ENCODE results near the gene RBM24.
A peak's percentile ranks its signal among the peaks of the same experiment; 100 is the strongest.

The RBM24 gene

DNA sequence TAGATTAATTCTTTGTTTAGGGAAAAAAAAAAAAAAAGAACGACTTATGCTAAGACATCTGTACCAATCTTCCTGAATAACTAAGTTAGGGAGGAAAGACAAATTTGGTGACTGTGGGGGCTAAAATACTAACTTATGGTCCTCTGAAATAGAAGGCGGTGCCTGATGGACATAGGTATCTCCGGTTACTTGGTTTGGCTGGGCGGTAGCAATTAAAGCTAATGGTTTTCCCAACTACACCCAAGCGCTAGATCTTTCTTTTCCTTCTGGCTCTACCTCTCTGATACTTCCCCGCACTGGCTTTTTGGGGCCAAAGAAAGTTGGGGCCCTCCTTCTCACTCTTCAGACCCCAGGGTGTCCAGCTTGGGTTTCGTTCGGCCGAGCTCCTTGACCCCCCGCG, 1.0 kb upstream of the RBM24 start:
- no peaks in the 10 kb centered on the region for H3K36me3 ChIP-seq
- no peak for DNase-seq
- H3K27me3 ChIP-seq, result peaks cover 19% of the 10 kb centered on the region
- H3K9me3 ChIP-seq, result no peaks in the 10 kb centered on the region
- H3K4me3 ChIP-seq (ENCODE audit: low read depth, low read length), result no peak overlapping the region
- TF ChIP-seq, protein P1, sequence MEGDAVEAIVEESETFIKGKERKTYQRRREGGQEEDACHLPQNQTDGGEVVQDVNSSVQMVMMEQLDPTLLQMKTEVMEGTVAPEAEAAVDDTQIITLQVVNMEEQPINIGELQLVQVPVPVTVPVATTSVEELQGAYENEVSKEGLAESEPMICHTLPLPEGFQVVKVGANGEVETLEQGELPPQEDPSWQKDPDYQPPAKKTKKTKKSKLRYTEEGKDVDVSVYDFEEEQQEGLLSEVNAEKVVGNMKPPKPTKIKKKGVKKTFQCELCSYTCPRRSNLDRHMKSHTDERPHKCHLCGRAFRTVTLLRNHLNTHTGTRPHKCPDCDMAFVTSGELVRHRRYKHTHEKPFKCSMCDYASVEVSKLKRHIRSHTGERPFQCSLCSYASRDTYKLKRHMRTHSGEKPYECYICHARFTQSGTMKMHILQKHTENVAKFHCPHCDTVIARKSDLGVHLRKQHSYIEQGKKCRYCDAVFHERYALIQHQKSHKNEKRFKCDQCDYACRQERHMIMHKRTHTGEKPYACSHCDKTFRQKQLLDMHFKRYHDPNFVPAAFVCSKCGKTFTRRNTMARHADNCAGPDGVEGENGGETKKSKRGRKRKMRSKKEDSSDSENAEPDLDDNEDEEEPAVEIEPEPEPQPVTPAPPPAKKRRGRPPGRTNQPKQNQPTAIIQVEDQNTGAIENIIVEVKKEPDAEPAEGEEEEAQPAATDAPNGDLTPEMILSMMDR (IDR thresholded peaks at IDR 0.05; ENCODE audit: low read depth, low read length), result no peak
- H3K4me1 ChIP-seq, result no peaks in the 10 kb centered on the region

DNA sequence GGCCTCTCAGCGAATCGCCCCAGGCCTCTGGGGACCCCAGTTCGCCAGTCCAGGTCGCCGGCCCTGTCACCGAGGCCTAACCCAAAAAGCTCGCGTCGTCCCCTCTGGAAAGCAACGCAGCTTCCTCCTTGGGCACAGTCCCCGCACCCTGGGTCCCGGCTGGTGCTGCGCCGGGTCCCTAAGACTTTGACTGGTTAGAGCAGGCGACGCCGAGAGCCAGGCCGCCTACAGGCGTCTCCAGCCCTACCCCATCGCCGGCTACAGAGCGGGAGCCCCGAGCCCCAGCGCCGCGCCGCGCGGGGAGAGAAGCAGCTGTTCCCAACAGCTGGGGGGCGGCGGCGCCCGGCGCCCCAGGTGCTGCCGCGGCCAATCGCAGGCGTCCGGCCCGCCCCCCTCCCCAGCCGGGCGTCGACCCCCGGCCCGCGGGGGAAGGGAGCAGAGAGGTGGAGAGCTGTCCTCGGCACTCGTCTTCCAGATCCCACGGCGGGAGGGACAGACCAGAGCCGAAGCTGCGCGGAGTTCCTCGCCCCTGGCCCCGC, 540 bp upstream of the RBM24 start:
- peak; percentile 9 for DNase-seq
- Histone ChIP-seq H3K27me3 (peaks cover 19% of the 10 kb centered on the region), H3K9me3 (no peaks in the 10 kb centered on the region), H3K36me3 (no peaks in the 10 kb centered on the region), H3K4me1 (no peaks in the 10 kb centered on the region), H3K4me3 (ENCODE audit: low read depth, low read length) (no peak overlapping the region)
- TF ChIP-seq, protein P1 (IDR thresholded peaks at IDR 0.05; ENCODE audit: low read depth, low read length), result no peak

GRCh38 chr6:17281497-17282481, 628 bp downstream of the RBM24 start:
- no peak for DNase-seq
- H3K4me3 ChIP-seq (ENCODE audit: low read depth, low read length), result no peak overlapping the region
- no peaks in the 10 kb centered on the region for H3K9me3 ChIP-seq
- TF ChIP-seq, protein P1 (IDR thresholded peaks at IDR 0.05; ENCODE audit: low read depth, low read length), result no peak
- peaks cover 19% of the 10 kb centered on the region for H3K27me3 ChIP-seq
- no peaks in the 10 kb centered on the region for H3K4me1 ChIP-seq
- H3K36me3 ChIP-seq, result no peaks in the 10 kb centered on the region

GRCh38 chr6:17283074-17283473, 1.9 kb downstream of the RBM24 start:
- no peak overlapping the region for H3K4me3 ChIP-seq (ENCODE audit: low read depth, low read length)
- TF ChIP-seq, protein P1 (IDR thresholded peaks at IDR 0.05; ENCODE audit: low read depth, low read length), result no peak
- H3K27me3 ChIP-seq, result peaks cover 19% of the 10 kb centered on the region

DNA sequence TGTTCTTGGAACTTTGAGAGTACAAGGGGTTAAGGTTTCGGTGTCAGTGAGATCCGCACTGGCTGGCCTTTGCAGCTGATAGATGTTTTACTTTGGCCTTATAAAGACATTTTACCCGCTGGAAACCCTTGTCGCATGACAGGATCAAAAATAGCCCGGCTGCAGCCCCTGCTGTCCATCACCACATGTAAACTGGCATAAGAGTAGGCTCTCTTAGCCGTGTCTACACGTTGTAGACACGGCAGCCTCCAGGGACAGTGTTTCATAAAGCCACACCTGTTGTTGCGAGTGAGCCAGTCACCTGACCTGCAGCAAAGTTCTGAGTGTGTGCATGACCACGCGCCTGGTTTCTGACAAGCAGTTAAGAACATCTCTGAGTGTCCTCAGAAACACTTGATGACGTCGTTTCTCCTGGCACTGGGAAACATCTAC, 8.5 kb downstream of the RBM24 start:
- TF ChIP-seq, protein P1 (IDR thresholded peaks at IDR 0.05; ENCODE audit: low read depth, low read length), result no peak
- no peak overlapping the region for H3K4me3 ChIP-seq (ENCODE audit: low read depth, low read length)
- H3K27me3 ChIP-seq, result no peaks in the 10 kb centered on the region
- H3K4me1 ChIP-seq, result no peaks in the 10 kb centered on the region
- no peaks in the 10 kb centered on the region for H3K36me3 ChIP-seq
- no peaks in the 10 kb centered on the region for H3K9me3 ChIP-seq
- no peak for DNase-seq

More at GRCh38 chr6:17283074-17283473, 1.9 kb downstream of the RBM24 start:
- H3K4me1 ChIP-seq, result no peaks in the 10 kb centered on the region
- no peak for DNase-seq
- no peaks in the 10 kb centered on the region for H3K36me3 ChIP-seq
- no peaks in the 10 kb centered on the region for H3K9me3 ChIP-seq

GRCh38 chr6:17291778-17292177, 10.6 kb downstream of the RBM24 start:
- Histone ChIP-seq H3K4me3 (ENCODE audit: low read depth, low read length) (no peak overlapping the region), H3K4me1 (no peaks in the 10 kb centered on the region), H3K36me3 (no peaks in the 10 kb centered on the region), H3K9me3 (no peaks in the 10 kb centered on the region), H3K27me3 (no peaks in the 10 kb centered on the region)
- TF ChIP-seq, protein P1 (IDR thresholded peaks at IDR 0.05; ENCODE audit: low read depth, low read length), result no peak
- peak; percentile 10 for DNase-seq

Data from BE2C (cell line).